Measurements from ENCODE around the gene LCK. TPM values are rescaled to one million over a fixed set of nuclear protein-coding genes. Genes with fewer than 3 reads are reported as not detected.

Gene LCK
- total RNA-seq, 2 donors from 2014 or later, result 1.8 to 4.4 TPM

DNA sequence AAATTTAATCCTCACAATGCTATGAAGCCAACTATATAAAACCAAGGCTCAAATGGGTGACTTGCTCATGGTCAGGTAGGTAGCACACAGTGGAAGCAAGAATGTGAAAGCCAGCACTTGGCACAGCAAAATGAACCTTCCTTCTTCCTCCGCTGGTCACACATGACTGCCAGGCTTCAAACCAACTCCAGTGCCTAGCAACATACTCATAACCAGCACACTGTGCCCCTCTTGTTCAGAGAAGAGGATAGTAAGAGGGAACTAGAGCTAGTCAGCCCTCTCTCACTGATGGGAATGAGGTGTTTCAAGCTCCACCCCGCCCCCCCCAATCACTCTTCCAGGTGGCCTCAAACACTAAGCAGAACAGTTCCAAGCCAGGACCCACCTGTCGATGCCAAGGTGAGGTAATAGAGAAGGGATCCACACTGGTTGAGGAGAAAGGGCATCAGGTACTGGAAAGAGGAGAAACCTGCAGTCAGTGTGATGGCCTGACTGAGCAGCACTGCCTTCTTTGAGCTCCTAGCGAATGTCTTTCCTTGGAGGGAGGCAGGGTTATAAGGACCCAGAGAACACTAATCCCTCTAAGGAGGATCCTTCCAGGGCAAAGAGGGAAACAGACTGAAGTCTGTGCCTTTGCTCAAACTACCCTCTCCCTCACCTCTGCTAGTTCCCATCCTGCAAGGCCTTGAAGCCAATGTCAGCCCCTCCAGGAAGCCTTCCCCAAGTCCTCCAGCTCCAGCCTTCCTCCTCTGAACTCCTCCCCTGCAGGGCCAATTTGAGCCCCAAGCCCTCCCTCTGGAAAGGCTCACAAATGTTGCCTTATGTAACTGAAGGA, 30.1 kb upstream of the LCK start:
- TF ChIP-seq, protein P1, sequence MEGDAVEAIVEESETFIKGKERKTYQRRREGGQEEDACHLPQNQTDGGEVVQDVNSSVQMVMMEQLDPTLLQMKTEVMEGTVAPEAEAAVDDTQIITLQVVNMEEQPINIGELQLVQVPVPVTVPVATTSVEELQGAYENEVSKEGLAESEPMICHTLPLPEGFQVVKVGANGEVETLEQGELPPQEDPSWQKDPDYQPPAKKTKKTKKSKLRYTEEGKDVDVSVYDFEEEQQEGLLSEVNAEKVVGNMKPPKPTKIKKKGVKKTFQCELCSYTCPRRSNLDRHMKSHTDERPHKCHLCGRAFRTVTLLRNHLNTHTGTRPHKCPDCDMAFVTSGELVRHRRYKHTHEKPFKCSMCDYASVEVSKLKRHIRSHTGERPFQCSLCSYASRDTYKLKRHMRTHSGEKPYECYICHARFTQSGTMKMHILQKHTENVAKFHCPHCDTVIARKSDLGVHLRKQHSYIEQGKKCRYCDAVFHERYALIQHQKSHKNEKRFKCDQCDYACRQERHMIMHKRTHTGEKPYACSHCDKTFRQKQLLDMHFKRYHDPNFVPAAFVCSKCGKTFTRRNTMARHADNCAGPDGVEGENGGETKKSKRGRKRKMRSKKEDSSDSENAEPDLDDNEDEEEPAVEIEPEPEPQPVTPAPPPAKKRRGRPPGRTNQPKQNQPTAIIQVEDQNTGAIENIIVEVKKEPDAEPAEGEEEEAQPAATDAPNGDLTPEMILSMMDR (conservative IDR thresholded peaks at IDR 0.05), result no peak
- DNase-seq, result no peak
- Mint-ChIP-seq H3K9me3 (no peaks in the 10 kb centered on the region), H3K27ac (peak overlapping the region; percentile 97), H3K36me3 (ENCODE audit: low read depth) (peaks cover 42% of the 10 kb centered on the region), H3K4me1 (peaks cover 9% of the 10 kb centered on the region), H3K4me3 (peak overlapping the region; percentile 97), H3K27me3 (ENCODE audit: insufficient read depth) (no peaks in the 10 kb centered on the region)
- Histone ChIP-seq H3K27ac (ENCODE audit: low read depth, low read length) (no peak overlapping the region), H3K36me3 (ENCODE audit: control insufficient read depth, insufficient read depth, low read length) (peaks cover 51% of the 10 kb centered on the region), H3K9ac (ENCODE audit: extremely low read depth, low read length, poor library complexity, severe bottlenecking) (peak overlapping the region; percentile 93), H3K4me3 (ENCODE audit: low read length) (peak overlapping the region; percentile 98), H3K9me3 (ENCODE audit: control insufficient read depth, low read length) (no peaks in the 10 kb centered on the region), H3K4me1 (ENCODE audit: control insufficient read depth, insufficient read depth, low read length) (no peaks in the 10 kb centered on the region), H3K27me3 (ENCODE audit: control insufficient read depth, insufficient read depth, low read length, poor library complexity, severe bottlenecking) (no peaks in the 10 kb centered on the region)
- WGBS, 2 experiments (ENCODE audit: insufficient coverage in 1 of 2, insufficient read length in 1 of 2), result 93 to 97% methylated on average over 3 to 4 of the region's 4 CpGs

DNA sequence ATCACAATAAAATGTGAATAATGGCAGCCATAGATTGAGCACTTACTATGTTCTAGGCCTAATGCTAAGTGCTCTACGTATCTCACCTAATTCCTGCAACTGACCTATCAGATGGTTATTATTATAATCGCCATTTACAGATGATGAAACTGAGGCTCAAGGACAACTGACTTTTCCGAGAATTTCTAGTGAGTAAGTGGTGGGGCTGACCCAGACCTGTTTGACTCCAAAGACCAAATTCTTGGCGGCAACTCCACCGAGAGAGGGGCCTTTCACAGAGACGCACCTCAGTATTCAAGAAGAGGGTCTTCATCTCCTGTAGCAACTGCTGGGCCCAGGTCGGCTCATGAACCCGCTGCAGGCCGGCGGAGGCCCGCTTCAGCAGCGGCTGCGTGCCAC, 29.5 kb upstream of the LCK start:
- 8 to 37% methylated on average over 4 to 13 of the region's 13 CpGs for WGBS, 2 experiments (ENCODE audit: insufficient coverage in 1 of 2, insufficient read length in 1 of 2)
- H3K27ac ChIP-seq (ENCODE audit: low read depth, low read length), result peak overlapping the region; percentile 11
- no peak for DNase-seq
- H3K4me3 ChIP-seq (ENCODE audit: low read length), result peak overlapping the region; percentile 98
- peaks cover 9% of the 10 kb centered on the region for H3K4me1 Mint-ChIP-seq
- H3K9ac ChIP-seq (ENCODE audit: extremely low read depth, low read length, poor library complexity, severe bottlenecking), result peak overlapping the region; percentile 93
- H3K27me3 ChIP-seq (ENCODE audit: control insufficient read depth, insufficient read depth, low read length, poor library complexity, severe bottlenecking), result no peaks in the 10 kb centered on the region
- TF ChIP-seq, protein P1 (conservative IDR thresholded peaks at IDR 0.05), result no peak
- peaks cover 50% of the 10 kb centered on the region for H3K36me3 ChIP-seq (ENCODE audit: control insufficient read depth, insufficient read depth, low read length)
- no peaks in the 10 kb centered on the region for H3K4me1 ChIP-seq (ENCODE audit: control insufficient read depth, insufficient read depth, low read length)
- H3K9me3 ChIP-seq (ENCODE audit: control insufficient read depth, low read length), result no peaks in the 10 kb centered on the region
- H3K27me3 Mint-ChIP-seq (ENCODE audit: insufficient read depth), result no peaks in the 10 kb centered on the region
- peak overlapping the region; percentile 97 for H3K27ac Mint-ChIP-seq
- peaks cover 41% of the 10 kb centered on the region for H3K36me3 Mint-ChIP-seq (ENCODE audit: low read depth)
- H3K9me3 Mint-ChIP-seq, result no peaks in the 10 kb centered on the region
- H3K4me3 Mint-ChIP-seq, result peak overlapping the region; percentile 97

DNA sequence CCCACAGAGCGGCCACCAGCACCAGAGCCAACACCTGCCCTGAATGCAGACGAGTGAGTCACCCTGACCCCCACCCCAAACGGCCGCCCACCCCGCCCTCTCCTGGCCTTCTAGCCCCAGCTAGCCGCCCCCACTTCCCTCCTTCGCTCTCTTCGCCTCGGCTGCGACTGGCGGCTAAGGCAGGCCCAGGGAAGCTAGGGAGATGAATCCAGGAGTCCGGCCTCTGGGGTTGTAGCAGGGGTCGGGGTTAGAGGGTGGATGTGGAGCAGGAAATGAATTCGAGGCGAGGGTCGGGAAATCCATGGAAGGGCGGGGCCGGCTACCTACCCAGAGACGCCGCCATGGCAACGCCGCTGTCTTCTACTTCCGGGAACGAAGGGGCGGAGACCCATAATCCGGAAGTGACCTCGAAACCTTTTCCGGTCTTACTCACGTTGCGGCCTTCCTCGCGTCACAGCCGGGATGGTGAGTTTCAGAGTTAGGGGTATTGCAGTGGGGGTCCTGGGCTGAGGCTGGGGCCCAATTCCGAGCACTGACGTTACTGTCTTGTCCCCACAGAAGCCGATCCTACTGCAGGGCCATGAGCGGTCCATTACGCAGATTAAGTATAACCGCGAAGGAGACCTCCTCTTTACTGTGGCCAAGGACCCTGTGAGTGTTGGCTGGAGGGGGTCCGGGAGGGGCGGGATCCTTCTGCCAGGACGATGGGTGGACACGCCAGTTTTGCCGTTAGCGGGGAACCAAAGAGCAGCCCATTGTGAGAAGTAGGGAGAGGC, 28.9 kb upstream of the LCK start, which contains the start of the genes EIF3I and TMEM234:
Gene EIF3I, plus strand, starts transcription at position 428 of the 776 bp plus-strand sequence. Its CDS starts 35 bp downstream, at position 463.
Gene TMEM234, minus strand, starts transcription at position 374 of the 776 bp plus-strand sequence. Its CDS starts 31 bp downstream, at position 343.
- Mint-ChIP-seq H3K27ac (peak within 1 kb of the TSS; percentile 97), H3K4me1 (peaks cover 9% of the 10 kb centered on the region), H3K36me3 (ENCODE audit: low read depth) (peaks cover 39% of the 10 kb centered on the region), H3K4me3 (peak within 1 kb of the TSS; percentile 97), H3K27me3 (ENCODE audit: insufficient read depth) (no peaks in the 10 kb centered on the region), H3K9me3 (no peaks in the 10 kb centered on the region)
- TF ChIP-seq, protein P1 (conservative IDR thresholded peaks at IDR 0.05), result no peak
- no peaks in the 10 kb centered on the region for H3K27me3 ChIP-seq (ENCODE audit: control insufficient read depth, insufficient read depth, low read length, poor library complexity, severe bottlenecking)
- H3K4me3 ChIP-seq (ENCODE audit: low read length), result peak within 1 kb of the TSS; percentile 98
- H3K9ac ChIP-seq (ENCODE audit: extremely low read depth, low read length, poor library complexity, severe bottlenecking), result peak within 1 kb of the TSS; percentile 93
- 0 to 1% methylated on average over 18 to 46 of the region's 46 CpGs for WGBS, 2 experiments (ENCODE audit: insufficient coverage in 1 of 2, insufficient read length in 1 of 2)
- no peaks in the 10 kb centered on the region for H3K9me3 ChIP-seq (ENCODE audit: control insufficient read depth, low read length)
- no peaks in the 10 kb centered on the region for H3K4me1 ChIP-seq (ENCODE audit: control insufficient read depth, insufficient read depth, low read length)
- peaks cover 44% of the 10 kb centered on the region for H3K36me3 ChIP-seq (ENCODE audit: control insufficient read depth, insufficient read depth, low read length)
- DNase-seq, result peak; percentile 97
- H3K27ac ChIP-seq (ENCODE audit: low read depth, low read length), result peak within 1 kb of the TSS; percentile 65

Measured in endodermal cell (in vitro differentiated cells).